ENCODE data around the gene ACSL6.

The ACSL6 gene, protein sequence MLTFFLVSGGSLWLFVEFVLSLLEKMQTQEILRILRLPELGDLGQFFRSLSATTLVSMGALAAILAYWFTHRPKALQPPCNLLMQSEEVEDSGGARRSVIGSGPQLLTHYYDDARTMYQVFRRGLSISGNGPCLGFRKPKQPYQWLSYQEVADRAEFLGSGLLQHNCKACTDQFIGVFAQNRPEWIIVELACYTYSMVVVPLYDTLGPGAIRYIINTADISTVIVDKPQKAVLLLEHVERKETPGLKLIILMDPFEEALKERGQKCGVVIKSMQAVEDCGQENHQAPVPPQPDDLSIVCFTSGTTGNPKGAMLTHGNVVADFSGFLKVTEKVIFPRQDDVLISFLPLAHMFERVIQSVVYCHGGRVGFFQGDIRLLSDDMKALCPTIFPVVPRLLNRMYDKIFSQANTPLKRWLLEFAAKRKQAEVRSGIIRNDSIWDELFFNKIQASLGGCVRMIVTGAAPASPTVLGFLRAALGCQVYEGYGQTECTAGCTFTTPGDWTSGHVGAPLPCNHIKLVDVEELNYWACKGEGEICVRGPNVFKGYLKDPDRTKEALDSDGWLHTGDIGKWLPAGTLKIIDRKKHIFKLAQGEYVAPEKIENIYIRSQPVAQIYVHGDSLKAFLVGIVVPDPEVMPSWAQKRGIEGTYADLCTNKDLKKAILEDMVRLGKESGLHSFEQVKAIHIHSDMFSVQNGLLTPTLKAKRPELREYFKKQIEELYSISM

DNA sequence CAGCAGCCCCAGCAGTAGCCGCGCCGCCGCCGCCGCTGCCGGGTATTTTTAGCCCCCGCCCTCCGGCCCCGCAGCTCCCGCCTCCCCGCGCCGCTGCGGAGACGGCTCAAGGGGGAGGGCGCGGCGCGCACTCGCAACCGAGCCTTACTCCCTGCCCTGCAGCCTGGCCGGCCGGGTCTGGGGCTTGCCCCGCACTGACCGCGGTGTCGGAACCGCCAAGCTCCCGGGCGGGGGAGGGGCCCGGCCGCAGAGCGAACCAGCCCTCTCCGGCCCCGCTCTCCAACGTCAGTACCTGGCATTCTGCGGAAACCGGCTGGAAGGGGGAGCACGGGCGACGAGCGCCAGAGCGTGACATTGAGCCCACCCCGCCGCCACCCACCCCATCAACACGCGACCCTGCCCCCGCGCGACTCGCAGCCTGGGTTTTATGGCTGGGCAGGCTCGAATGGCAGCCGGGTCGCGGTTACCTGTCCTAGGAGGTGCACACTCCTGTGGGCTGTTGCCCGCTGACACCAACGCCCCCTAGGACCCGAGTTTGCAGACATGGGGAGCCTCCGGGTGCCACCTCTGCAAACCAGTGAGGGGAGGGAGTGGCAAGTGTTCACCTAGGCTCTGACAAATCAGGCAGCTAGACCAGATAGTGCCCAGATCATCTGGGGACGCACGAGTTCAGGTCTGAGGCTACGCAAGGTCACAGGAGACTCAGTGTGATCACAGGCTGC, at the start of gene ACSL6:
Gene ACSL6, minus strand, starts transcription at position 37 of the 722 bp plus-strand sequence. CDS start 105 bp downstream, outside the sequence.
- Mint-ChIP-seq H3K27me3 (peaks cover 44% of the 10 kb centered on the region), H3K4me1 (peaks cover 51% of the 10 kb centered on the region), H3K27ac (peak within 1 kb of the TSS; percentile 71), H3K36me3 (ENCODE audit: low read depth) (no peaks in the 10 kb centered on the region), H3K4me3 (peak within 1 kb of the TSS; percentile 81), H3K9me3 (no peaks in the 10 kb centered on the region)
- DNase-seq (peak; percentile 42), ATAC-seq (peak; percentile 6)

DNA sequence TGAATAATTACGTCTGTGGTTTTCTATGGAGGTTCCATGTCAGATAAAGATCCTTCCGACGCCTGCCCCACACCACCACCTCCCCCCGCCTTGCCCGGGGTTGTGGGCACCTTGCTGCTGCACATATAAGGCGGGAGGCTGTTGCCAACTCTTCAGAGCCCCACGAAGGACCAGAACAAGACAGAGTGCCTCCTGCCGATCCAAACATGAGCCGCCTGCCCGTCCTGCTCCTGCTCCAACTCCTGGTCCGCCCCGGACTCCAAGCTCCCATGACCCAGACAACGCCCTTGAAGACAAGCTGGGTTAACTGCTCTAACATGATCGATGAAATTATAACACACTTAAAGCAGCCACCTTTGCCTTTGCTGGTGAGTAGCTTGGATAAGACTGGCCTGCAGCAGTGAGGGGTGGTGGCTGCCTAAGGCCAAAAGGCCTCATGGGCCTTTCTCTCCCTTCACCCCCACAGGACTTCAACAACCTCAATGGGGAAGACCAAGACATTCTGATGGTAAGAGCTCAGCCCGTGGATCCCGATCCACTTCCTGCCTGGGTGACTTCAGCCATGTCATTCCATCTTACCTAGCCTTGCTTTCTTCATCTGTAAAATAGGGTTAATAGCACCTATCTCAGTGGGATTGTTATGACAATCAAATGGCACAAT, 49.2 kb upstream of the ACSL6 start, which contains the start of gene IL3:
Gene IL3, plus strand, starts transcription at position 155 of the 661 bp plus-strand sequence. Its CDS starts 52 bp downstream, at position 207.
- H3K4me3 Mint-ChIP-seq, result peak within 1 kb of the TSS; percentile 67
- DNase-seq, result peak; percentile 22
- no peak for ATAC-seq
- H3K36me3 Mint-ChIP-seq (ENCODE audit: low read depth), result peaks cover 2% of the 10 kb centered on the region
- no peaks in the 10 kb centered on the region for H3K27me3 Mint-ChIP-seq
- no peaks in the 10 kb centered on the region for H3K9me3 Mint-ChIP-seq
- peaks cover 84% of the 10 kb centered on the region for H3K4me1 Mint-ChIP-seq
- peak within 1 kb of the TSS; percentile 79 for H3K27ac Mint-ChIP-seq

GRCh38 chr5:132059696-132060500, 48.4 kb upstream of the ACSL6 start:
- Mint-ChIP-seq H3K27ac (peak overlapping the region; percentile 79), H3K4me3 (no peak overlapping the region), H3K9me3 (no peaks in the 10 kb centered on the region), H3K36me3 (ENCODE audit: low read depth) (peaks cover 2% of the 10 kb centered on the region), H3K27me3 (no peaks in the 10 kb centered on the region), H3K4me1 (peaks cover 83% of the 10 kb centered on the region)
- no peak for ATAC-seq
- DNase-seq, result peak; percentile 1

DNA sequence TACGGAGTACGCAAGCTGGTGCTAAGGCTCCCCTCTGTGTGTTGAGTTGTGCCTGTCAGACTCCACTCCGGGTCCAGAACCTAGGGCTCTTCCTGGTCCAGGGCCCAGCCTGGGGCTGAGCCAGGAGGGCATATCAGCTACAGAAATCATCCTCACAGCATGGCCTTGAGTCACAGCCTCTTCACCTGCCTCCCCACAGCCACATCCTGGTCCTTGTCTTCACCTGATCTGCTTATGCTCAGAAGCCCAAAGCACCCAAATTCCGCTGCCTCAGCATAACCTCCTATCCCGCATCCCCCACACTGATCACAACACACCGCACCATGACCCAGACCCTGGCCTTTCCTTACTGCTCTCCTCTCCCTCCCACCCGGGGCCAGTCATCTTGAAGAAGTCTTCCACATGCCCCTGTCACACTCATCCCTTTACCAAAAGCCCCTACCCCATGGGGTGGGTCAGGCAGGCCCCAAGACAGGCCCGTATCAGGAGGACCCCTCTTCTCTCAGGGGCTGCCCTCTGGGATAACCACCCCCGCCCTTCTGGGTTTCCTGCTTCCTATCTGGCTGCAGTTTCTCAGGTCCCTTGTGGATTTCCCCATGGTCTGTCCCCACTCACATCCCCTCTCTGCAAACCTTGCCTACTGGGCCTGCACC, 47.7 kb upstream of the ACSL6 start:
- H3K4me1 Mint-ChIP-seq, result peaks cover 84% of the 10 kb centered on the region
- H3K9me3 Mint-ChIP-seq, result no peaks in the 10 kb centered on the region
- no peaks in the 10 kb centered on the region for H3K27me3 Mint-ChIP-seq

GRCh38 chr5:132058646-132059042, 47.2 kb upstream of the ACSL6 start:
- Mint-ChIP-seq H3K4me3 (no peak overlapping the region), H3K4me1 (peaks cover 82% of the 10 kb centered on the region), H3K27me3 (no peaks in the 10 kb centered on the region), H3K9me3 (no peaks in the 10 kb centered on the region), H3K36me3 (ENCODE audit: low read depth) (peaks cover 2% of the 10 kb centered on the region), H3K27ac (peak overlapping the region; percentile 87)
- DNase-seq, result no peak
- ATAC-seq, result no peak

More for the DNA sequence above, 47.7 kb upstream of the ACSL6 start:
- DNase-seq (peak; percentile 43), ATAC-seq (peak; percentile 29)
- Mint-ChIP-seq H3K36me3 (ENCODE audit: low read depth) (peaks cover 2% of the 10 kb centered on the region), H3K4me3 (no peak overlapping the region), H3K27ac (peak overlapping the region; percentile 54)

DNA sequence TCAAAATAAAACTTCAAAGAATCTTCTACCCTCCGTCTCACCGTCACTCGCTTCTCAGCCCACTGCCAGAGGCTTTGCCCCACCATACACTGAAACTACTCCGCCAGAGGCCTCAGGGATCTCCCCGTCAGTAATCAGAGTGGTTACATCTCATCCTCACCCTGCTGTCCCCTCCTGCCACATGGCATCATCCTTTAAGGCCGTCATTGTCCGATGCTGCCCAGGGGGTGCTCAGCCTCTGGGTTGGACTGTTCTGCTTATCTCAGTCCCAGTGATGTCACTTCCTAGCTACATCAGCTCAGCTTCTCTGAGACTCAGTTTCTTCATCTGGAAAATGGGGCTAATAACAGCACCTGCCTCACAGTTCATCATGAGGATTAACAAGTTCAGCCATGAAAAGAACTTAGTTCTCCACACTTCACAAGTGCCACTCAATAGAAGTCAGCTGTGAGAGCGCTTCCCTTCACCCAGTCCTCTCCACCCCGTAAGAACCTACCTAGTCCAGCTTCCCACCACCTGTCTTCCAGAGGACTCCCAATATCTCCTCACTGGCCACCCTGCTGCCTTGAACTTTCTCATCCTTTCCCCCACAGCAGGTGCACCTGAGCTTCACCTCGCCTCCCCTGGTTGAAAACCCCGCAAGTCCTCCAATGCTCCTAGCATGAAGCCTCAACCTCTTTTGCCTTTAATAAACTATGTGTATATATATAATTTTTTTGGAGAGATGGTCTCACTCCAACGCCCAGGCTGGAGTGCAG, 46.2 kb upstream of the ACSL6 start:
- no peaks in the 10 kb centered on the region for H3K27me3 Mint-ChIP-seq
- H3K4me1 Mint-ChIP-seq, result peaks cover 73% of the 10 kb centered on the region
- H3K4me3 Mint-ChIP-seq, result no peak overlapping the region
- H3K36me3 Mint-ChIP-seq (ENCODE audit: low read depth), result peaks cover 2% of the 10 kb centered on the region
- no peak for ATAC-seq
- DNase-seq, result peak; percentile 4
- no peaks in the 10 kb centered on the region for H3K9me3 Mint-ChIP-seq
- H3K27ac Mint-ChIP-seq, result peak overlapping the region; percentile 87

DNA sequence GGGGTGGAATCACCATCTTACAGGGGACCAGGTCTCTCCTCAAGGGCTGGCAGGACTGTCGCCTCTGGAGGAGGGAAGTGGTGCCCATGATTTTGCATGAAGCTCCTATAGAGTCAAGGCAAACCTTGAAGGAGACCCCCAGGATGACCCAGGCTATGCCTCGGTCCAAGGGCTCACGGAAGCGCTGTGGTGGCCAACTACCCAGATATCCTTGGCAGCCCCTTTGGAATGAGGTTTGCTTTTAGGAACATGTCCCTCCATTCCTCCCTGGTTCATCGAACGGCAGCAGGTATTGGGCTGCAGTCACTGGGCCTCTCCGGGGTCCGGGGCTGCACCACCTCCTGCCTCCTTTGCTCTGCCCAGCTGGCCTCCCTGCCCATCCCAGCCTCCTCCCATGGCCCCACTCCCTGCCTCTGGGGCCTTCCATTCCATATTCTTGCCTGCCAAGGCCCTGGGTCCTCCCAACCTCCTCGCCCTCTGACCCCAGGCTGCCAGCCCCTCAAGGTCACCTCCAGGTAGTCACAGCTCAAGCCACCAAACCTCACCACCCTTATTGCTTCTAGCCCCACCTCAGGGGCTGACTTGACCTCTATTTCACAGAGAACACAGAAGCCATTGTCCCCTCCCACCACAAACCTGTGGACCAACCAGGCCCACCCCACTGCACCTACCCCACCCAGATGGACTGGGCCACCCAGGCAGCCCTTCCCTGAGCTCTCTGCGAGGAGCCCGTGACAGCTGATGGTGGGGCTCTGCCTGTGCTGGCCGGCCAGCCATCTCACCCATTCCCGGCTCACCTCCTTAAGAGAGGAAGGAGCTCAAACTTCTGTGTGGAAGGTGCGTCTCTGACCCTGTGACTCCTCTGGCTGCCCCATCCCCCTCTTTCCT, 45.4 kb upstream of the ACSL6 start:
- H3K36me3 Mint-ChIP-seq (ENCODE audit: low read depth), result peaks cover 2% of the 10 kb centered on the region
- H3K4me1 Mint-ChIP-seq, result peaks cover 72% of the 10 kb centered on the region
- no peaks in the 10 kb centered on the region for H3K9me3 Mint-ChIP-seq
- no peak for DNase-seq
- H3K4me3 Mint-ChIP-seq, result peak overlapping the region; percentile 47
- H3K27ac Mint-ChIP-seq, result peak overlapping the region; percentile 87
- no peak for ATAC-seq
- H3K27me3 Mint-ChIP-seq, result no peaks in the 10 kb centered on the region

DNA sequence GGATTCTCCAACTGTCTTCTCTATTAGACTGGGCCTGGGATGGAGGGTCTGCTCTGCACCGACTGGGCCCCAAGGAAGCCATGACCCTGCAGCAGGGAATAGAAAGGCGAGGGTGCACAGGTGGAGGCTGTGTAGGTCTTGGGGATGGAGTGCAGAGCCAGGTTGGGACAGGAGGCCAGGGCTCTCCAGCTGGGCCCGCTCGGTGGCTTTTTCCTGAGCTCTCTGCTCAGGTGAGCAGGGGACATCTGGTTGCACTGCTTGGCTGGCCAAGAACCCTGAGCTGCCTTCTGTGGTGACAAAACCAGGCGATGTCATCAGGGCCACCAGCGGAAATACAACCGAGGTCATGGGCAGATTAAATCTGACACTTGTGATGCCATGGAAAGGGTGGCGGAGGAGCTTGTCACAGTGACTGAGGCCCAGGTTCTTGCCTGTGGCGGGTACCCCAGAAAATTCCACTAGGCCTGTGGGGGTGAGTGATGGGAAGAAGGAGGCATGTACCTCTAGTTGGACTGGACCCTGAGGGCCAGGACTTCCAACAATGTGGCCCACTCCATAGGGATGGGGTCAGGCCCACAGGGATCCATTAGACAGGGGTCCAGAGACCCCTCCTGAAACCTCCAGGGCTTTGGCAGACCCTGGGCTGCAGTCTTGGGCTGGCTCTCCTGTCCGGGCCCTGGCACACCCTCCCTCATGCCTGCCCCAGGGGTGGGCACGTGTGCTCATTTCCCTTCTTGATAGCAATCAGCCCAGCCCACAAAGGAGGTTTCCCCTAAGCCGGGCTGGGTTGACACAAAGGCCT, 44.6 kb upstream of the ACSL6 start:
- Mint-ChIP-seq H3K9me3 (no peaks in the 10 kb centered on the region), H3K27ac (peak overlapping the region; percentile 87), H3K36me3 (ENCODE audit: low read depth) (no peaks in the 10 kb centered on the region), H3K27me3 (no peaks in the 10 kb centered on the region), H3K4me1 (peaks cover 65% of the 10 kb centered on the region), H3K4me3 (peak overlapping the region; percentile 16)
- DNase-seq (peak; percentile 54), ATAC-seq (peak; percentile 50)

GRCh38 chr5:132055441-132055807, 44.0 kb upstream of the ACSL6 start:
- ATAC-seq, result no peak
- peak; percentile 0 for DNase-seq
- Mint-ChIP-seq H3K4me1 (peaks cover 59% of the 10 kb centered on the region), H3K9me3 (no peaks in the 10 kb centered on the region), H3K27me3 (no peaks in the 10 kb centered on the region), H3K4me3 (no peak overlapping the region), H3K27ac (peak overlapping the region; percentile 87), H3K36me3 (ENCODE audit: low read depth) (no peaks in the 10 kb centered on the region)

GRCh38 chr5:132054697-132055440, 43.4 kb upstream of the ACSL6 start:
- no peak overlapping the region for H3K4me3 Mint-ChIP-seq
- ATAC-seq, result no peak
- no peaks in the 10 kb centered on the region for H3K27me3 Mint-ChIP-seq
- DNase-seq, result peak; percentile 2
- no peaks in the 10 kb centered on the region for H3K9me3 Mint-ChIP-seq
- H3K4me1 Mint-ChIP-seq, result peaks cover 55% of the 10 kb centered on the region
- no peaks in the 10 kb centered on the region for H3K36me3 Mint-ChIP-seq (ENCODE audit: low read depth)
- H3K27ac Mint-ChIP-seq, result peak overlapping the region; percentile 59

Measured in activated naive CD8-positive, alpha-beta T cell treated with anti-CD3 and anti-CD28 coated beads, Interleukin-2, amount 50 U/mL, for 24 hours (primary cell).